HS-5 (cell line): ENCODE measurements around the gene PSG6.
A peak's percentile ranks its signal among the peaks of the same experiment; 100 is the strongest.
"Not testable (repeated sequence)": the region's sequence is repeated elsewhere in the genome, so short reads cannot be mapped to it uniquely, and the experiment has no call there.

ENCODE experiments used
- DNase-seq: peaks from one replicate; pipeline ENCODE4 v3.0.0-alpha.2; 2012; ENCODE audit warnings: low read depth

The PSG6 gene

DNA sequence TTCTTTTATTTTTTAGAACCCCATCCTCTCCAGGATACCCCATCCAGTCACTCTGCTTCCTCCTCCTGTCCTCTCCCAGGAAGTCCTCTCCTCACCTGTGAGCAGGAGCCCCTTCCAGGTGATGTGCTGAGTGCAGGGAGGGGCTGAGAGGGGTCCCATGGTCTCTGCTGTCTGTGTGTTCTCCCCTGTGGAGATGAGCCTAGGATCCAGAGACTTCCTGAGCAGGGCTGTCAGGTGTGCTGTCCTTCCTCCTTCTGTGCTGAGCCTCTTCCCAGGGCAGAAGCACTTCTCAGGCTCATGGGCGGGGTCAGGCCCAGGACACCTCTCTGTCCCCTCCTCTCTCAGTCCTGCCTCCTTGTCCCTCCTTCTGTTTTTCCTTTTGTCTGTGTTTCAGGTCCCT is at the start of gene PSG6:
Gene PSG6, minus strand, starts transcription at position 261 of the 400 bp plus-strand sequence. Its CDS starts 102 bp downstream, at position 159.
- DNase-seq = not testable (repeated sequence)

DNA sequence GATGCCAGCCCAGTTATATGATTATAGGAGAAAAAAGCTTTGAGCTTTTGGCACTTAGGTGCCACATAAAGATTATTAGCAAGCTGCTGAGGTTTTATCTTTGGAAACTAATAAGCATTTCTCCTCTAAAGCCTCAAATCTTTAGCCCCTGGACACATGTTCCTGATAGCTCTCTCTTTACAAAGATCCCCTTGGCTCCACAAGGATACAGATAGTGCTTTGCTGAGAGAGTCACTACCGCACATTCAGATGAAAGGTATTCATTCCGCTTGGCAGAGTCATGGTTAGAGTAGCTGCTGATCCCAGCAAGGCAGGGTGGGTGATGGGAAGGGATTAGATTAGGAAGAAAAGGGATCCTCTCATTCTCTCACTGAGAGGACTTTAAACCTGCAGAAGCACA is 47.5 kb upstream of the PSG6 start:
- DNase-seq = peak; percentile 73

DNA sequence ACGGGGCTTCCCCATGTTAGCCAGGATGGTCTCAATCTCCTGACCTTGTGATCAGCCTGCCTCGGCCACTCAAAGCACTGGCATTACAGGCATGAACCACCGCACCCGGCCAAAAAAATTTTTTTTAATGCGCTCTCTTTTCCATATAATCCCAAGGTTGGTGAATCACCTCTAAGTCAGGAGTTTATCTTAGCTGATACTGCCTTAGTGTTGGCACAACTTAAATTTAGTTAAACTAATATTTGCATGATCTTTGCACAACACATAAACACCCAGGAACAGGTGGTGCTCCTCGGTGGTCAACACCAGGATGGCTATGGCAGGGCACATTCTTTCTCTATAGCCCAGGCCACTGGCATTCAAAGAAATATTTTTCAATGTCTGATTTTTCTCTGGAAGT is 43.4 kb upstream of the PSG6 start:
- no peak for DNase-seq

DNA sequence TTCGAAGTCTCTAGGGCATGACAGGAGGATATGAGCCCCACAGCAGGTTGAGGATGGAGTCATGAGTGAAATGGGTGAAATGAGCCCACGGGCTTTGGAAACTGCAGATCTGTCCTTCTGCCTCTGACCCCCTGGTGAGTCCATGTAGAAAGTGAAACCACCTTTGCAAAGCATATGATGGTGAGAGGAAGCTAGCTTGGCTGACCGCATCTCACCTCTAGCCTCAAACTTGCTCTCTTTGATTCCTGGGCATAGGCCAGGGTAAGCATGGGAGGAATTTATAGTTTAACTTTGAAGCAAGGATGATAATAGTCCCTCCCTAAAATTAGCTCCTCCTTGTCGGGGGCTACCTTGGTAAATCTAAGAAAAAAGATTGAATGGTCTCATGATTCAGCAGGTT is 34.4 kb upstream of the PSG6 start:
- DNase-seq = not testable (repeated sequence)

DNA sequence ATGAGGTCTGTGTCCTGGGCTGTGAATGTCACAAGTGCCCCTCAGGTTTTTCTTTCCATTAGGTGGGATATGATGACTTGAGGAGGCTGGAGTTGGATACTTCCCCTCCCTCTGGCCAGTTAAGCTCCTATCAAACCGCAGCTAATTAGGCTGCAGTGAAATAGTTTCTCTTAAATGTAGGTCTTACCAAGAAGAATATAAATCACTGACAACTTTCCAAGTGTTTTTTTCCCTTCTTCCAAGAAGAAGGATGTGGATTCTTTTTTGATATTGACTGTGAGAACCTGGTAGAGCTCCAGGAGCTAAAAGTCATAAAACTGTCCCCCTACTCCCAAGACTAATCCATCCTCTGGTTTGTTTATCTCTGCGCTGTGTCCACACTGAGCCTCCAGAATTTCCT is 33.8 kb upstream of the PSG6 start:
- DNase-seq = not testable (repeated sequence)

DNA sequence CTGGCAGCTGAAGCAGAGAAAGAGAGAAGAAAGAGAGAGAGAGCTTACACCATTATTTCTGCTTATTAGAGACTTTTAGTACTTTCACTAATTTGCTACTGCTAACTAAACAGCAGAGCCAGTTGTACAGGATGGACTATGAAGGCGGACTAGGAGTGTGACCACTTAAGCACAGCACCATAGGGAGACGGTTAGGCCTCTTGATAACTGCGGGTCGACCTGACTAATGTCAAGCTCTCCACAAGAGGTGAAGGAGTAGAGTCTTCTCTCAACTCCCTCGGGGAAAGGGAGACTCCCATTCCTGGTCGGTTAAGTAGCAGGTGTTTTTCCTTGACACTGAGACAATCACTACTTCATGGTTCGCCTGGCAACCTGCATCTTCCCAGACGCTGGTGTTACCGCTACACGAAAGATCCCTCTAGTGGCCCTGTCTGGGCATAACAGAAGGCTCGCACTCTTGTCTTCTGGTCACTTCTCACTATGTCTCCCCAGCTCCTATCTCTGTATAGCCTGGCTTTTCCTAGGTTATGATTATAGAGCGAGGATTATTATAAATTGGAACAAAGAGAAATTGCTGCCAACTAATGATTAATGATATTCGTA is 24.6 kb upstream of the PSG6 start:
- DNase-seq = no peak

DNA sequence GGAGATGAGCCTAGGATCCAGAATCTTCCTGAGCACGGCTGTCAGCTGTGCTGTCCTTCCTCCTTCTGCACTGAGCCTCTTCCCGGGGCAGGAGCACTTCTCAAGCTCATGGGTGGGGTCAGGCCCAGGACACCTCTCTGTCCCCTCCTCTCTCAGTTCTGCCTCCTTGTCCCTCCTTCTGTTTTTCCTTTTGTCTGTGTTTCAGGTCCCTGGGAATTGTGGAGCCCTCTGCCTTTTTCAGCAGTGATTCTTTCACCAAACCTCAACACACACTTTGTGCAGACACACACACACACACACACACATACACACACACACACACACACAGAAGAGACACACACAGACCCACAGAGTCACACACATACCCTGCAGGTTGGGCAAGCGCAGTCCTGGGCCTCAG is 19.4 kb upstream of the PSG6 start, which contains the start of gene PSG7:
Gene PSG7, minus strand, starts transcription at position 101 of the 400 bp plus-strand sequence. CDS start 131 bp downstream, outside the sequence.
- not testable (repeated sequence) for DNase-seq

DNA sequence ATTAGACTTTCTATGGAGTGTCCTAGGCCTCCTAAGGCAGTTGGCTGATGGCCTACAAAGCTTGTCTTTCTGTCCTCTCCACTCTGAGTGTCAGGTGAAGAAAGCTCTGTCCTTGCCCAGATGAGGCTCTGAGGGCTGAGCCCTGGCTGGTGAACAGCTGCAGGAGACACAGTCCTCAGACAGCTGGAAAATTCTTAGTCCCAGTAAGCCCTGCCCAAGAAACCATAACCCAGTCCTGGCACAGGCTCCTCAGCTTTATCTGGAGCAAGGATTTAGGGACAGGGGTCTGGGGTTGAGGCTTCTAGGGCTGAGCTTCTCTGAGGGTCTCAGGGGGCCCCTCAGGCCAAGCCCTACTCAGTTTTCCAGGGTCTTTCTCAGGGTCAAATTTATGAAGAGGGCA is 17.0 kb upstream of the PSG6 start:
- DNase-seq = not testable (repeated sequence)

DNA sequence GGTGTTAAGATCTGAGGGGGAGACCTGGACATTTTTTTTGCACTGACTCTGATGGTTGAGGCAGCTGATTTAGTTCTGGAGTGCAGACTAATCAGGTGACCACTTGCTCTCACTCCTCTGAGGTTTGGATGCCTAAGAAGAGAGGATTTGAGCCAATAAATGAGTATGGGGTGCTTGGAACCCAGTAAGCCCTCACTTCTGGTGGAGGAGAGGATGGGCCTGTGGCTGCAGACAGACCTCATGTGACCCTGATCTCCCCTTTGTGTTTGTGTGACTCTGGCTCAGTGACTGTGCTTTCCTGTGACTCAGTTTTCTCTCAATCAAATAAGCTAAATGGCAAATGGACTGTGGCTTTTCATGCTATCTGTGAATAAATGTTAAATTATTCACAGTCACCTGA is 16.5 kb upstream of the PSG6 start:
- peak; percentile 52 for DNase-seq

DNA sequence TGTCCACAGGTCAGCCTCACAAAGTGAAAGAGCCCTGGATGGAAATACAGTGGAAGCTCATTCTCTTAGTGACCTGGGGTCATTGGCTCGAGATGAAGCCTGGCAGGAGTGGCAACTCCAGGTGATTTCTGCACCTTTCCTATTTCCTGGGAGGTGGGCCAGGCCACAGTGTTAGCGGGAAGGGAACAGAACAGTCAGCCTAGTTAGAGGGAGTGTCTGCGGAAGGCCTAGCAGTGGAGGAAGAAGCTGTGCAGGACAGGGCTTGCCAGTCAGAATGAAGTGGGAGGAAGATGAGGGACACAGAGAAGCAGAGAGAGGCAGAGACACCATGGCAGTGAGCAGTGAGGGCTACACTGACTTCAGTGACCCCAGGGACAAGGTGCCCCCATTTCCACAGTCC is 15.7 kb upstream of the PSG6 start:
- not testable (repeated sequence) for DNase-seq

DNA sequence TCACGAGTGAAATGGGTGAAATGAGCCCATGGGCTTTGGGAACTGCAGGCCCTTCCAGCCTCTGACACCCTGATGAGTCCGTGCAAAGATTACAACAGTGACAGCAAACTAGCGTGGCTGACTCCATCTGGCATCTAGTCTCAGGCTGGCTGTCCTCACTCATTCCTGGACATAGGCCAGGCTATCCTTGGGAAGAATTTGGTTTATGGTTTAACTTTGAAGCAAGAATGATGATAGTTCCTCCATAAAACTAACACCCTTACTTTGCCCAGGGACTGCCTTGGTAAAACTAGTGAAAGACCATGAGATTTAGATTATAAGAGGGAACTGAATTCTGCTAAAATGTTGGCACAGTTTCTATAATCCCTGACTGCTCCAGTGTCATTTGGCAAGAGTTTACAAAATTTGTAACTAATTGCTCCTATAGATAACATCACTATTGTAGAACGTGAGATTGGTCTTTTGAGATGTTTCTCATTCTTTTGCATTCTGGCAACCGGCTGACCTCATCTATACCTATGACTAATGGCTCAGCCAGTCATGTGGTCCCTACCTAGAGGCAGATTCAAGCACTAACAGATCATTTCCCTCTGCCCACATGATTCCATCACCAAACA is 14.9 kb upstream of the PSG6 start:
- DNase-seq = peak; percentile 92

DNA sequence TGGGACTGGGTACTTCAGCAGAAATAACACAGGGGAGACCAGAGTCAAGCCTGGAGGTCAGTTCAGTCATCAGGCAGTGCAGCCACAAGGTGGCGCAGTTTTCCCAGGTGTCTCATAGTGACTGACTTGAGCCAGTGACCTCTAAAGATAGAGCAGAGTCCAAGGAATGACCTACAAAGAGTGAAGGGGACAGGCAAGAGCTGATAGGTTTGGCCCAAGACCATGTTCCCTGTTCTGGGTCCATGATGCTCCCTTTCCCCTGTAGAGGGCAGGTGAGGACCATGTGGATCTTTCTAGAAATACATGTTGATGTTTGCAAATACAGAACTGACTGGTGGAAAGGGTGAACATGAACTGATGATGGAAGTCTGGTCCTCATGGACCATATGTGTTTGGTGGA is 12.5 kb upstream of the PSG6 start:
- peak; percentile 49 for DNase-seq

DNA sequence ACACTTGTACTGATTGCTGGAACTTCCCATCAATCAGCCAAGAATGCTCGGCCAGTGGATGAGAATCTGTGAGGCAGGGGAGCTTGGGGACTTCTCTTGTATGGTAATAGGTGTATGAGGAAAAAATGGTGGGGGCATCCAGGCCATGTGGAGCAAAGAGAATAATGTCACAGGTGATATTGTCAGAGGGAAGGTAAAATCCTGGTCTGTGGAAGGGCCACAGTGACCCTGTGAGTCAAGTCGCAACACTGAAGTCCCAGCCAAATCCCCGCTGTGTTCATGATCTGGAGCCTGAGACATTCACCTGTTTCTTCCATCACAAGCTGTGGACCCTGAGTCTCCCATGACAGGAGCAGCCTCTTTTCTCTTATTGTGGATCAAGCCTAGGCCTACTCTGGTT is 11.2 kb upstream of the PSG6 start:
- DNase-seq = no peak

DNA sequence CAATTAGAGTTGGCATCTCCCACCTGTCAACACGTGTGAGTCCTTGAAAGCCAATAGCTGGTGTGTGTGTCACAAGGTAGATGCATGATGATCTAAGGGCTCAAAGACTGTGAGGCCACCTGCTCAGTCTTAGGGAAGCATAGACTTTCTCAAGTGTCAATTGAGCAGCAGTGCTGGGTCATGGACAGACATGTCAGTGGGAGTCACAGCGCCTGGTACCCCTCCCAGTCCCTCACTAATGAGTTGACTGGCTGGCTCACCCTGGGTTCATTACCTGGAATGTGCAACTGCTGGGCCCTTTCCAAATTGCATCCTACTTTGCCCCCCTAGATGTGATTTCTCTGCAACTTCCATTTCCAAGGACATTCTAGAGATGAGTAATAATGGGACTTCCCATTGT is 9.1 kb upstream of the PSG6 start:
- DNase-seq = no peak

DNA sequence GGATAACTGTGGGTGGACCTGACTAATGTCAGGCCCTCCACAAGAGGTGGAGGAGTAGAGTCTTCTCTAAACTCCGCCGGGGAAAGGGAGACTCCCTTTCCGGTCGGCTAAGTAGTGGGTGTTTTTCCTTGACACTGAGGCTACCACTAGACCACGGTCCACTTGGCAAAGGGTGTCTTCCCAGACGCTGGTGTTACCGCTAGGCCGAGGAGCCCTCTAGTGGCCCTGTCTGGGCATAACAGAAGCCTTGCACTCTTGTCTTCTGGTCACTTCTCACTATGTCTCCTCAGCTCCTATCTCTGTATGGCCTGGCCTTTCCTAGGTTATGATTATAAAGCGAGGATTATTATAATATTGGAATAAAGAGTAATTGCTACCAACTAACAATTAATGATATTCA is 5.4 kb upstream of the PSG6 start:
- DNase-seq = peak; percentile 52

DNA sequence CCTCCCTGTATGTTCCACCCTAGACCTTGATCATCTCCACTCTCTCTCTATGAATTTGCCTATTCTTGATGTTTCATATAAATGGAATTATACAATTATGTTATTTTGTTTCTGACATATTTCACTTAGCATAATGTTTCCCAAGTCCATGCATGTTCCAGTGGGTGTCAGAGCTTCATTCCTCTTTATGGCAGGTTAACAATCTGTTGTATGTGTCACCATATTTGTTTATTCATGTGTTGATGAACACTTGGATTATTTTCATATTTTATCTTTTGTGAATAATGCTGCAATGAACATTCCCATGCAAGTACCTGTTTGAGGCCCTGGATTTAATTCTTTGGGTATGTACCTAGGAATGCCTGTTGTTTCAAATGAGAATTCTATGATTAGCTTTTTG is 3.3 kb upstream of the PSG6 start:
- not testable (repeated sequence) for DNase-seq

DNA sequence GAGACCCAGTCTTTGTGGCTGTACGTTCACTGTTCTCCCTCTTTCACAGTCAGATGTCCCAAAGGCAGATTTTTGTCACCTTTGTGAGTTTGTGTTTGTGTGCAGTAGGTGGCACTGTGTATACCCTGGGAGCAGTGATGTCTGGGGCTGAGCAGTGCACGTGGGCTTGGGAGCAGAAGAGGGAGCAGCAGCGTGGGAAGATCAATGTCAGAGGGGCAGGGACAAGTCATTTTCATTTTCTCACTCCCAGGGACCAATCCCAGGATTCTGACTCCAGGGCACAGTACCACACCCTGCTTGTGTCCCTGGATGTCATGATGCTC is 2.0 kb upstream of the PSG6 start:
- DNase-seq = no peak

DNA sequence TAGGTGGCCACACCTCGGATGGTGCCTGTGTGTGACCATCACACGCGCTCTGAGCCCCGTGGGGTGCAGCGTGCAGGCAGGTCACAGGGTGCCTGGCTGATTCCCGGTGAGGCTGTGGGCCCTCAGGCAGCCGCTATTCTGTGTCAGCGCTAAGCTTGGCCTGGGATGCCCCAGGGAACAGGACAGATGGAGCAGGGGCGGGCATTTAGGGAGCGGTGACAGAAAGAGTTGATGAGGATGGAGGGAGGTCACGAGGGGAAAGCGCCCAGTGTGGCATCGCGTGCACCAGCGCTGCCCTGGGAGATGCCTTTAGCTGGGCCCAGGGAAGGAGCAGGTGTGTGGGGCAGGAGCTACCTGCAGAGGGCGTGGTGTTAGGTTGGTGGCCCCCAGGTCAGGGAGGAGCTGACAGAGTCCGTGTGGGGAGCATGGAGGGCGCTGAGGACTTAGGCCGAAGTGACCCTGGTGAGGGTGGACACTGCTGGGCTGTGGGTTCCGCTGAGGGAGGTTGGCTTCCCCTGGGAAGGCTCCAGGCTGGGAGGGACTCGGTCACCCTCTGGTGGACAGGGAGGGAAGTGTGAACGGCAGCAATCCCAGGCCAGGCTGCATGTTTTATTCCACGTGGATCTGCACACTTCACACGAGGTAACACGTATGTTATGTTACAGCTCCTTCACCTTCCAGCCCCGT is 1.5 kb upstream of the PSG6 start:
- DNase-seq = not testable (repeated sequence)

DNA sequence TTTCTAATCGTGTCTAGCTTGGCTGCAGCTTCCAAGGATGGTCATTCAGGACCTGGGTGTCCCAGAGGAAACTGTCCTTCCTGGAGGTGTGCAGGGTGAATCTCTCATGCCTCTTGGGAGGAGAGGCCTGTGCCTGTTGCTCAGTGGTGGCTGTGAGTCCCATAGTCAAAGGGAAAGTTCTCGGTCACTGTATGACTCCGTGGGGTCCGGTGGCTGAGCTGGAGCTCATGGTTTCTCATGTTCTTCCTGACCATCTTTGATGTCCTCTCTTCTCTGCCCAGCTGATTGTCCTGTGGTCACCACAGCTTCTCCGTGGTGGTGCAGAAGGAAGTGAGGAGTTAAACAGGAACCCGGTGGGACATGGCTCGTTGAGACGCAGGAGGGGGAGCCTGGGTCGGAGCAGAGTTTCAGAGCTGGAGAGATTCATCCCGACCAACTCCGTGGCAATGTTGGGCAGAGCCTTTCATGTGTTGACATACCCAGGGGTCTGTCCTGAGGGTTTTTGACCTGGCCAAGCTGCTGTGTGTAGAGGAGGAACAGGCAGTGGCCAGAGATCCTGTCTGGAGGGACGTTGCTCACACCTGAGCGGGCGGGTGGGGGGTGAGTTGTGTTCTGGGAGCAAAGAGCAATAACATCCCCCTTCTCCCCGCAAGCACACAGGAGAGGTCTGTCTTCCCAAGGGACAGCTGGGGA is 829 bp upstream of the PSG6 start:
- not testable (repeated sequence) for DNase-seq

DNA sequence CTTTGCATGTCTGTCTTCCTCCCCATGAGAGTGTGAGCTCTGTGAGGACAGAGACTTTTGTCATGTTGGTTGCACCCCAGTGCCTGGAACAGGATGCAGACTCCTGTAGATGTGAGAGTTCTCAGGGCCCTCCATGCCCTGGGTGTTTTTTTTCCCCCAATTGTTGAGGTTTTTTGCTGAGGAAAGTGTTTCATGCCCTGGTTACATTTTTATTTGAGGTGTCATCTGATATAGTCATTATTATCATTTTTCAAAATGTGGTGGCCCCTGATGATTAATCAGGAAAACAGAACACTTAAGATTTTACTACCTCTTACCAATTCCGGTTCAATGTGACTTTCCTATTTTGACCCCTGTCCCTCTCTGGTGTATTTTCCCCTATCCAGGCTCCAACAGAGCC is 763 bp downstream of the PSG6 start:
- DNase-seq = peak; percentile 34

DNA sequence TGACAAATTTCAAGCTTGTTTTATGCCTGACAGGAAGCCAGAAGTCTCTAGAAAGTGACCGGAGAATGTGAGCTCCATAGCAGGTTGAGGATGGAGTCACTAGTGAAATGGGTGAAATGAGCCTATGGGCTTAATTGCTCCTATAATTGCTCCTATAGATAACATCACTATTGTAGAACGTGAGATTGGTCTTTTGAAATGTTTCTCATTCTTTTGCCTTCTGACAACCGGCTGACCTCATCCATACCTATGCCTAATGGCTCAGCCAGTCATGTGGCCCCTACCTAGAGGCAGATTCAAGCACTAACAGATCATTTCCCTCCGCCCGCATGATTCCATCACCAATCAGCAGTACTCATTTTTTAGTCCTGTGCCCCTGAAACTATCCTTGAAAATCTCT is 4.2 kb downstream of the PSG6 start:
- DNase-seq = not testable (repeated sequence)

DNA sequence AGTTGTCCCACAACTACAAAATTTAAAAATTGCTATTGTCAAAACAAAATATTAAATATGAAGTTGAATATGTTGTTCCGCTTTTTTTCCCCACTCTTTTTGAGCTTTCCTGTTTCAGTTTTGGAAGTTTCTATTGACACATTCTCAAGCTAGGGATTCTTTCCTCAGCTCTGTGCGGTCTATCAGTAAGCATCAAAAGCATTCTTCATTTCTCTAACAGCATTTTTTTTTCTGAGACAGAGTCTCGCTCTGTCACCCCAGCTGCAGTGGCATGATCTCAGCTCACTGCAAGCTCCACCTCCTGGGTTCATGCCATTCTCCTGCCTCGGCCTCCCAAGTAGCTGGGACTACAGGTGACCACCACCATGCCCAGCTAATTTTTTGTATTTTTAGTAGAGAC is 4.8 kb downstream of the PSG6 start:
- not testable (repeated sequence) for DNase-seq

DNA sequence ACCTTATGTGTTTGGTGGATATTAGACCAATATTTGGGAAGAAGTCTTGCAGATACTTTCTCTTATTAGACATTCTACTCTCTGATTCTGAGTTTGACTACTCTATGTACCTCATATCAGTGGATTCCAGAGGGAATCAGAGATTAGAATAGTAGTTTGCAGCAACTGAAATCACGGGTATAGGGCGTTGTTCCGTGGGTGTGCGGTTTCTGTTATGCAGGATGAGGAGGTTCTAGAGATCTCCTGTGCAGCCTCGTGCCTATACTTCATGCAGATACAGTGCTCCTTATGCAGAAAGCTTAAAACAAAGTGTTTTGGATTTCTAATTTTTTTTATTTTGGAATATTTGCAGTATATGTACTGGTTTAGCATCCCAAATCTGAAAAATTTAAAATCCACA is 6.0 kb downstream of the PSG6 start:
- not testable (repeated sequence) for DNase-seq
